SW 1271 (cell line): ENCODE results near the gene LSG1.
"Not testable (repeated sequence)": the region's sequence is repeated elsewhere in the genome, so short reads cannot be mapped to it uniquely, and the experiment has no call there.

Source experiments
- DNase-seq, 2 experiments: peaks; one replicate each; lab custom pipeline; 2025; lab: John Stamatoyannopoulos, UW

Gene LSG1

DNA sequence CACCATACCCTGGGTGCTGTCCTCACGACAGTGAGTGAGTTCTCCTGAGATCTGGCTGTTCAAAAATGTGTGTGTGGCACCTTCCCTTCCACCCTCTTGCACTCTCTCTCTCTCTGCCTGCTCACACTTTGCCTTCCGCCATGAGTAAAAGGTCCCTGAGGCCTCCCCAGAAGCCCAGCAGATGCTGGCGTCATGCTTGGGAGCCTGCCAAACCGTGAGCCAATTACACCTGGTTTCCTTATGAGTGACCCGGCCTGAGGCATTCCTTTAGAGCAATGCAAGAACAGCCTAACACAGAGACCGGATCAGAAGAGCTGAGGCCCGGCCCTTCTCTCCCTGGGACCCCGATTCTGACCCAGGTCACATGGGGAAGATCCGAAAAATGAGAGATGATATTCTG, 54.2 kb downstream of the LSG1 start:
- DNase-seq, result no peak

GRCh38 chr3:194617143-194617671, 54.8 kb downstream of the LSG1 start:
- DNase-seq, result no peak

- no peak for DNase-seq
Observed at GRCh38 chr3:194615226-194615625, 56.8 kb downstream of the LSG1 start.

DNA sequence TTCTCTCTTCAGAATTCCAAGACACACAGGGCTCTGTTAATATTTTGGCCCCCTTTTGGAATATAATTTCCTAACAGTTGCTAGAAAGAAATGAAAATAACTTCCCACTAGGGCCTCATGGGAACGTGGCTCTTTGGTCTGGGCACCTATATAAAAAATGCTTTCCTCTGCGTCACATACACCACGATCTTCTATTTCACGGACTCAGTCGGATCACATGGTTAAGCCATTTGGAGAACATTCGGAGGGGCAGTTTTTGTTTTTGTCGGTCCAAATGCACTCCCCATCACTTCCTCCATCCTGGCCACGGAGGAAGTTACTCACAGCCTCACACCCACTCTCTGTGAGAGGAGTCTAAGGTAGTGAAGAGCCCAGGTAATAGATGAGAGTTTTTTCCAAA, 59.8 kb downstream of the LSG1 start:
- DNase-seq, result no peak

DNA sequence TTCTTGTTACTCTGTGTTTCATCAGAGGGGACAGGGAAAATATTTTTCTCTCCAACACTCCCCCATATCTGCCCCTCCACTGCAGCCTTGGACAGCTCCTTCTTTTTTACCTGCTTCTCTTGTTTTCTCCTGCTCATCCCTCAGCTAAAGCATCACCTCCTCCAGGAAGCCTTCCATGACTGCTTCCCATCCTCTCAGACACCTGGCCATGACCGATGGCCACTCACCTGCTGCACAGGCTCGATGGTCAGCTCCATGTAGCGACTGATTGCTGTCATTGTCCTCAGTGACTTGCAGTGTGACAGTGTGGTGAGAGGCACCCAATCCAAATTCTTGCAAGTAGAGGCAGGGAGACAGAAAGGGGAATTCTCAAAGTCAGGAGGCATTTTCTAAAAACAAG, 61.3 kb downstream of the LSG1 start:
- DNase-seq, result no peak

DNA sequence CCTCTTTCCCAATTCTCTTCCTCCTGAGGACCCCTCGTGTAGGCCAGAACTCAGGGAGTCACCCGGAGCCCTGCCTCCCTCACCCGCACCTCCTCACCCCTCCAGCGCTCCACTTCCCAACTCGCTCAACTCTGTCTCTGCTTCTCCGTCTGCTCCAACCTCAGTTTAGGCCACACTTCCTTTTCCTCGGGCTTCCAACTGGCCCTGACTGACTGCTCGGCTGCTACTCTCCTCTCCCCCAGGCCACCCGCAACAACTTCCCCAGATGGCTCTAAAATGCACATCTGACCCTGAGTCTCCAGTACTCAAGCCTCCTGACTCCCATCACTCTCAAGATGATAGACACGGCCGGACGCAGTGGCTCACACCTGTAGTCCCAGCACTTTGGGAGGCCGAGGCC, 62.4 kb downstream of the LSG1 start:
- DNase-seq, result no peak

GRCh38 chr3:194608981-194609380, 63.0 kb downstream of the LSG1 start:
- DNase-seq, result no peak

DNA sequence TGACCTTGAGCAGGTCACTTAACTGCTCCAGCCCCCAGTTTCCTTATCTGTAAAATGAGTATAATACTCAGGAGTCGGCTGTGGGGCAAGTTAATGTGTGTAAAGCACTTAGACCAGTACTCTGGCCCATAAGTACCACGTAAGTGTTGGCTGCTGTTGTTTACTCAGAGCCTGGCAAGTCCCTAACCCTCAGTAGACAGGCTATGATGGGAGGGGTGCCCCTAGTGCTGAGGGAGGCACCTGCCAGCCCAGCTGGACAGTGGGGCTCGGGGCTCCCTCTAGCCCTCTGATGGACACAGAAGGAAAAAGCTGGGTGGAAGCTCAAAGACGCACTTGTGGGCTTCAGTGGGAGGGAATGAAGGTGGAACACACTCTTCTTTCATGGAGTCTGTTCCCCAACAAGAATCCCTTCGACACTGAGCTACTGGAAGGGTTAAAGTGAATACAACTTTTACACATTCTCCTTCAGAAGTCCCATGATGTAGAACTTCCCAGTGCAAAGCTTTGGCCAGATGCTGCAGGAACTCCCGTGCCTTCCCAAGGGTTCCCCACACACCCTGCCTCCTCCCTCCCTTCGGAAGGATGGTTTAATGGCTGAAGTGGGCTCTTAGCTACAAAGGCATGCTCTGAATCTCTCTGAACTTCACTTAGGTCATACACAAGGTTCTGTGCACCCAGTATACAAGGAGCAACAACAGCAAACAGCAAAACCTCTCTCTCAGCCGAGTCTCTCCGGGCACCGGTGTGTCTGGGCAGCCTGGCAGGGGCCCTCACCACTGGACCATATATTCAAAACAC, 64.2 kb downstream of the LSG1 start:
- DNase-seq, result no peak

DNA sequence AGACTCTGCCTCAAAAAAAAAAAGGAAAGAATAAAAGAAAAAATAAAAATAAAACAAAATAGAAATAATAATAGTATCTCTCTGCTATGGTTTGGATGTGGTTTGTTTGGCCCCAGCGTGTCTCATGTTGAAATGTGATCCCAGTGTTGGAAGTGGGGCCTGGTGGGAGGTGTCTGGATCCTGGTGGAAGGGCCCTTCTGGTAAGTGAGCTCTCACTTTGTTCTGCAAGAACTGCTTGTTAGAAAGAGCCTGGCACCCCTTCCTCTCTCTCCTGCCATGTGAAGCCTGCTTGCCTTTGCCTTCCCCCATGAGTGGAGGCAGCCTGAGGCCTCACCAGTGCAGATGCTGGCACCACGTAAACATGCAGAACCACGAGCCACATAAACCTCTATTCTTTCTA, 65.0 kb downstream of the LSG1 start:
- DNase-seq, result no peak

DNA sequence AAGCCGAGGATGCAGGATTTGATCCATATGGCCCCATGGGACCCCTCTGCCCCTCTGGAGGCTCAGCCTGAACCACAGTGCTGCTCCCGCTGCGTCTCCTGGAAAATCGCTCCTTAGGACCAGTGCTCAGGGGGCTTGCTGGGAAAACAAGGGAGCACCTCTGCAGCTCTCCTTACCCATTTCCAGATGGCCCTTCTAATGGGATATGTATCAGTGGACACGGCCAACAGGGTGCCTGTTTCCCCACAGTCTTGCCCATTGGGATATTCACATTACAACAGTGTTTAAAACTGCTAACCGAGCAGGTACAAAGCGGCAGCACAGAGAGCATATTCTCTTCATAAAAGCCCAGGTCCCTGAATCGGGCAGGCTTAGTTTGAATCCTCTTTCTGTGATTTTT, 65.8 kb downstream of the LSG1 start:
- DNase-seq, result no peak

GRCh38 chr3:194605314-194605713, 66.7 kb downstream of the LSG1 start:
- DNase-seq, result not testable (repeated sequence)

- DNase-seq, result peak in 1 of 2 experiments; percentile 10
Observed at GRCh38 chr3:194604837-194605236, 67.2 kb downstream of the LSG1 start.

GRCh38 chr3:194604126-194604525, 67.9 kb downstream of the LSG1 start:
- DNase-seq, result no peak

DNA sequence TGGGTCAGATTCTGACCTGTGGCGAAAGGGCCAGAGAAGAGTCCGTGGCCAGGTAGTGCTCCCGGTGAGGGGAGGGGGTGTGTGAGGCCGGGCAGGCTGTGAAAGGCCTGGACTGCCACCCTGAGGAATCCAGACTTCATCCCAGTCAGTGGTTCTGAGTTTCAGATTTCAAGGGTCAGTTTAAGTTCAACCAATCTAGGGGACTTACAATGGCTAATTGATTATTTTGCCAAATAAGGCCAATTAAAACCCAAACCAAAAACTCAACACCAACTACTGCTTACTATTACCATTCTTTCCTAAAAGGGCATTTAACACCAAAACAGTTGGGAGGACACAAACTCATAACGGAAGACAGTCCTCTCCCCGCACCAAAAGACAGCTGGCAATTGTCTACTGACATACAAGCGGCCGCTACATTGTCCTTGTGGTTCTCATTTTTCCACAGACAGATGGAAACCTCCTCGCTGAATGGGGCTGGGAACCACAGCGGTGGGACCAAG, 69.3 kb downstream of the LSG1 start:
- no peak for DNase-seq

GRCh38 chr3:194598771-194599557, 73.0 kb downstream of the LSG1 start:
- no peak for DNase-seq

DNA sequence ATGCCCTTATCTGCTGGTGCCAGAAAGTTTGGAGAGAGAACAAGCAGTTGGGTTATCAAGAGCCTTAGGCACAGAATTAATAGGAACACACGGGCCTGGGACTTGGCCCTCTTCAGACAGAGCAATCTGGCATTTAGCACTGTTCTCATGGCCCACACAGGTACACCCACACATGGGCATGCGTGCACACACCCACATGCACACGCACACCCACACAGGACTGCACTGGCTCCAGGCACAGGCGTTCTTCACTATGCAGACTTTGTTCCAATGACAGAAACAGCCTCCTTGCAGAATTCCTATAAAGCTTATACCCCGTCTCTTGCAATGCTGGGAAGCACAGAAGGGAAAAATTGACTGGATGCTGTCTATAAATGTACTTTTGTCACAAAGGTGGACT, 75.1 kb downstream of the LSG1 start:
- DNase-seq, result no peak

GRCh38 chr3:194592798-194593752, 78.9 kb downstream of the LSG1 start:
- DNase-seq, result peak; percentile 80 to 96
